ENCODE measurements around the gene CCDC92B.

- no peak for TF ChIP-seq SOX15 (CRISPR knock-in tag; IDR thresholded peaks at IDR 0.05)
- TF ChIP-seq CREB1 (CRISPR knock-in tag; IDR thresholded peaks at IDR 0.05): no peak
- TF ChIP-seq CTCF (IDR thresholded peaks at IDR 0.05): no peak
- TF ChIP-seq ATF2 (CRISPR knock-in tag; IDR thresholded peaks at IDR 0.05; ENCODE audit: borderline replicate concordance, low read depth): no peak
- TF ChIP-seq ZNF281 (CRISPR knock-in tag; IDR thresholded peaks at IDR 0.05): no peak
- no peak for TF ChIP-seq MAX (CRISPR knock-in tag; IDR thresholded peaks at IDR 0.05)
- TF ChIP-seq JUN (CRISPR knock-in tag; IDR thresholded peaks at IDR 0.05): no peak
- TF ChIP-seq HMGXB4 (CRISPR knock-in tag; IDR thresholded peaks at IDR 0.05): no peak
- TF ChIP-seq ZBTB21 (CRISPR knock-in tag; IDR thresholded peaks at IDR 0.05; ENCODE audit: borderline replicate concordance): no peak
- no peak for TF ChIP-seq ZNF263 (CRISPR knock-in tag; IDR thresholded peaks at IDR 0.05; ENCODE audit: low read depth)
- TF ChIP-seq E2F1 (CRISPR knock-in tag; IDR thresholded peaks at IDR 0.05): no peak
- no peak for TF ChIP-seq ATF1 (CRISPR knock-in tag; IDR thresholded peaks at IDR 0.05)
- TF ChIP-seq ZNF138 (CRISPR knock-in tag; conservative IDR thresholded peaks at IDR 0.05): no peak
These were observed 55.7 kb downstream of the CCDC92B start for GRCh38 chr17:2693561-2694380.

Data from WTC11 (cell line).